ENCODE measurements around the gene TUBB4A.
A peak's percentile ranks its signal among the peaks of the same experiment; 100 is the strongest.

The TUBB4A gene

DNA sequence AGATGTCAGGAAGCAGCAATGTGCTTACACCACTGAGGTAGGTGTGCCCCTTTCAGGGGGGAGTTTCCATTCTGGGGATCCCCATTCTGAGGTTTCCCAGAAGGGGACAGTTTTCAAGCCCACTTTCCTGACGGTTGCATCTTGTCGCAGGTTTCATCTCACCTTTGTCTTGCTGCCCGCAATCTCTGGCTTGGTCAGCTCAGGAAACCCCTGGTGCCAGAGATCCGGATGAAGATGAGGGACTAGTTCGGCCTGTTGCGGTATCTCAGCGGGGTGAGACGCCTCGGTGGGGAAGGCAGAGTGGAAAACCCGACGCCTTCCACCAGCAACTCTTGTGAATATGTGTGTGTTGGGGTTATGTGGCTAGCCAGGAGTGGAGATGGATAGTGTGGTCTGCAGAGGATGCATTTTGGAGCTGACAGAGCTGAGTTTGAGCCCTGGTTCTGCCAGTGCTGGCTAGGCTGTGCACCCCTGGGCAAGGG, 41.8 kb upstream of the TUBB4A start:
- Histone ChIP-seq H3K27me3 (ENCODE audit: insufficient read depth, low read length) (no peaks in the 10 kb centered on the region), H3F3A (ENCODE audit: insufficient read depth, low read length) (no peaks in the 10 kb centered on the region), H3K36me3 (ENCODE audit: insufficient read depth, low read length) (no peaks in the 10 kb centered on the region), H3K4me1 (ENCODE audit: insufficient read depth, low read length, severe bottlenecking) (peaks cover 7% of the 10 kb centered on the region), H3K4me3 (ENCODE audit: low read depth, low read length, poor library complexity, severe bottlenecking) (no peak overlapping the region), H3K79me2 (ENCODE audit: insufficient read depth, low read length) (no peaks in the 10 kb centered on the region), H3K9ac (ENCODE audit: low read length) (no peak overlapping the region), H4K20me1 (ENCODE audit: insufficient read depth, low read length) (no peaks in the 10 kb centered on the region), H2AFZ (ENCODE audit: low read length) (no peak overlapping the region), H3K9me3 (ENCODE audit: low read length) (peaks cover 12% of the 10 kb centered on the region), H3K4me2 (ENCODE audit: low read length) (no peak overlapping the region), H3K9me2 (ENCODE audit: low read depth, low read length) (no peaks in the 10 kb centered on the region), H3K27ac (ENCODE audit: low read depth, low read length, poor library complexity, severe bottlenecking) (no peak overlapping the region)
- TF ChIP-seq EZH2 (IDR thresholded peaks at IDR 0.05; ENCODE audit: borderline replicate concordance, low read length): no peak
- TF ChIP-seq, protein P1, sequence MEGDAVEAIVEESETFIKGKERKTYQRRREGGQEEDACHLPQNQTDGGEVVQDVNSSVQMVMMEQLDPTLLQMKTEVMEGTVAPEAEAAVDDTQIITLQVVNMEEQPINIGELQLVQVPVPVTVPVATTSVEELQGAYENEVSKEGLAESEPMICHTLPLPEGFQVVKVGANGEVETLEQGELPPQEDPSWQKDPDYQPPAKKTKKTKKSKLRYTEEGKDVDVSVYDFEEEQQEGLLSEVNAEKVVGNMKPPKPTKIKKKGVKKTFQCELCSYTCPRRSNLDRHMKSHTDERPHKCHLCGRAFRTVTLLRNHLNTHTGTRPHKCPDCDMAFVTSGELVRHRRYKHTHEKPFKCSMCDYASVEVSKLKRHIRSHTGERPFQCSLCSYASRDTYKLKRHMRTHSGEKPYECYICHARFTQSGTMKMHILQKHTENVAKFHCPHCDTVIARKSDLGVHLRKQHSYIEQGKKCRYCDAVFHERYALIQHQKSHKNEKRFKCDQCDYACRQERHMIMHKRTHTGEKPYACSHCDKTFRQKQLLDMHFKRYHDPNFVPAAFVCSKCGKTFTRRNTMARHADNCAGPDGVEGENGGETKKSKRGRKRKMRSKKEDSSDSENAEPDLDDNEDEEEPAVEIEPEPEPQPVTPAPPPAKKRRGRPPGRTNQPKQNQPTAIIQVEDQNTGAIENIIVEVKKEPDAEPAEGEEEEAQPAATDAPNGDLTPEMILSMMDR (IDR thresholded peaks at IDR 0.05; ENCODE audit: low read length): no peak

DNA sequence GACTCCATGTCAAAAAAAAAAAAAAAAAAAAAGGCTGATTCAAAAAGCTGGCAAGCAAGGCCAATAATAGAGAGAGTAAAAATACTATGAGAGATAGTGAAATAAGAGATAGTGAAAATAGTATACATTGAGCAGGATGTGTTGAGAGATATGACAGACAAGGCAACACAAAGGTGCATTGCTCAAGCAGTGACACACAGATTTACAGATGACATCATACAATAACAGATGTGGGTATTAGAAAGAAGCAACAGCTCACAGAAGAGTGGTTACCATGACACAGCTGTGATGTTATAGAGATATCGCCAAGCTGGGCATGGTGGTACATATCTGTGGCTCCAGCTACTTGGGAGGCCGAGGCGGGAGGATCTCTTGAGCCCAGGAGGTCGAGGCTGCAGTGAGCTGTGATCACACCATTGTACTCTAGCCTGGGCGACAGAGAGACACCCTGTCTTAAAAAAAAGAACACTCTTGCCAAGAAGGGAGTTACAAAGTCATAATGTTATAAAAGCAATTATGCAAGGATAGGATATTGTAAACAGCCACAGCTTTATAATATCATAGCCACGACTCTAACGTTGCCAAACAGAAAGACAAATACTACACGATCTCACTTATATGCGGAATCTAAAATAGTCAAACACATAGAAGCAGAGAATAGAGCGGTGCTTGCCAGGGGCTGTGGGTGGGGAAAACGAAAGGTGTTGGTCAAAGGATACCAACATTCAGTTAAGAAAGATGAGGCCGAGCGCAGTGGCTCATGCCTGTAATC, 39.0 kb upstream of the TUBB4A start:
- Histone ChIP-seq H3K79me2 (ENCODE audit: insufficient read depth, low read length) (no peaks in the 10 kb centered on the region), H3F3A (ENCODE audit: insufficient read depth, low read length) (no peaks in the 10 kb centered on the region; the same call in 1 of the 2 replicates), H4K20me1 (ENCODE audit: insufficient read depth, low read length) (no peaks in the 10 kb centered on the region), H3K27me3 (ENCODE audit: insufficient read depth, low read length) (no peaks in the 10 kb centered on the region), H3K36me3 (ENCODE audit: insufficient read depth, low read length) (peaks cover 16% of the 10 kb centered on the region), H3K27ac (ENCODE audit: low read depth, low read length, poor library complexity, severe bottlenecking) (no peak overlapping the region), H3K4me2 (ENCODE audit: low read length) (no peak overlapping the region), H3K9ac (ENCODE audit: low read length) (no peak overlapping the region), H2AFZ (ENCODE audit: low read length) (no peak overlapping the region), H3K9me2 (ENCODE audit: low read depth, low read length) (no peaks in the 10 kb centered on the region), H3K9me3 (ENCODE audit: low read length) (peaks cover 1% of the 10 kb centered on the region; the same call in 1 of the 2 replicates), H3K4me1 (ENCODE audit: insufficient read depth, low read length, severe bottlenecking) (peaks cover 34% of the 10 kb centered on the region), H3K4me3 (ENCODE audit: low read depth, low read length, poor library complexity, severe bottlenecking) (no peak overlapping the region)
- TF ChIP-seq EZH2 (IDR thresholded peaks at IDR 0.05; ENCODE audit: borderline replicate concordance, low read length): no peak

DNA sequence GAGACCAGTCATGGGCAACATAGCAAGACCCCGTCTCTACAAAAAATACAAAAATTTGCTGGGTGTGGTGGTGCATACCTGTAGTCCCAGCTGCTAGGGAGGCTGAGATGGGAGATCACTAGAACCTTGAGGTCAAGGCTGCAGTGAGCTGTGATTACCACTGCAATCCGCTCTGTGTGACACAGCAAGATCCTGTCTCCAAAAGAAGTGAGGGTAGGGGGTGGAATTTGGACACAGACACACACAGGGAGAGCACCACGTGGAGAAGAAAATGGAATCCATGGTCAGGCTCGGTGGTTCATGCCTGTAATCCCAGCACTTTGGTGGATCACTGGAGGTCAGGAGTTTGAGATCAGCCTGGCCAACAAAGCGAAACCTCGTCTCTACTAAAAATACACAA, 37.4 kb upstream of the TUBB4A start:
- Histone ChIP-seq H3K9me3 (ENCODE audit: low read length) (no peaks in the 10 kb centered on the region), H4K20me1 (ENCODE audit: insufficient read depth, low read length) (no peaks in the 10 kb centered on the region), H3K4me1 (ENCODE audit: insufficient read depth, low read length, severe bottlenecking) (peaks cover 42% of the 10 kb centered on the region), H3K27ac (ENCODE audit: low read depth, low read length, poor library complexity, severe bottlenecking) (peak overlapping the region; percentile 97), H3F3A (ENCODE audit: insufficient read depth, low read length) (peaks cover 8% of the 10 kb centered on the region), H3K9me2 (ENCODE audit: low read depth, low read length) (no peaks in the 10 kb centered on the region), H3K4me2 (ENCODE audit: low read length) (no peak overlapping the region), H3K36me3 (ENCODE audit: insufficient read depth, low read length) (peaks cover 31% of the 10 kb centered on the region), H3K4me3 (ENCODE audit: low read depth, low read length, poor library complexity, severe bottlenecking) (no peak overlapping the region), H3K79me2 (ENCODE audit: insufficient read depth, low read length) (no peaks in the 10 kb centered on the region), H3K9ac (ENCODE audit: low read length) (no peak overlapping the region), H3K27me3 (ENCODE audit: insufficient read depth, low read length) (no peaks in the 10 kb centered on the region), H2AFZ (ENCODE audit: low read length) (no peak overlapping the region)
- TF ChIP-seq, protein P1 (IDR thresholded peaks at IDR 0.05; ENCODE audit: low read length): no peak
